Loucy (cell line): ENCODE data around the gene ADAMTS2.

Experiments used
- CTCF ChIP-seq: fragments of 200-600 bp; sonication (generic); conservative IDR thresholded peaks from 2 replicates; pipeline ENCODE4 v1.5.1; 2014; ENCODE audit warnings: mild to moderate bottlenecking, antibody characterized with exemption, low read length
- EZH2phosphoT487 ChIP-seq: fragments of 200-600 bp; IDR thresholded peaks from 2 replicates; pipeline ENCODE4 v1.6.1; 2018; ENCODE audit warnings: antibody characterized with exemption, mild to moderate bottlenecking, moderate library complexity, borderline replicate concordance

- TF ChIP-seq CTCF (no peak), EZH2phosphoT487 (no peak)
Measured at GRCh38 chr5:179275381-179275878, 69.8 kb downstream of the ADAMTS2 start.
